HG02798 (cell line): Measurements from ENCODE around the gene GALNT5.

Experiments
- ATAC-seq: cut with Tn5 transposase; IDR thresholded peaks from one replicate; pipeline ENCODE4 v1.9.1; 2021; ENCODE audit warnings: mild to moderate bottlenecking; ENCODE audit not compliant: unreplicated experiment, poor library complexity

Gene GALNT5

GRCh38 chr2:157287160-157287559, 29.7 kb downstream of the GALNT5 start:
- ATAC-seq: no peak

GRCh38 chr2:157290525-157290924, 33.0 kb downstream of the GALNT5 start:
- ATAC-seq: no peak

GRCh38 chr2:157291018-157291417, 33.5 kb downstream of the GALNT5 start:
- no peak for ATAC-seq

GRCh38 chr2:157292853-157293252, 35.3 kb downstream of the GALNT5 start:
- ATAC-seq: no peak

- ATAC-seq: no peak
These were observed 39.0 kb downstream of the GALNT5 start for GRCh38 chr2:157296490-157296889.

- ATAC-seq: no peak
These were observed 39.5 kb downstream of the GALNT5 start for GRCh38 chr2:157296958-157297357.

- no peak for ATAC-seq
These were observed 43.8 kb downstream of the GALNT5 start for GRCh38 chr2:157301307-157301706.

GRCh38 chr2:157302492-157303099, 45.1 kb downstream of the GALNT5 start:
- peak; percentile 79 for ATAC-seq

GRCh38 chr2:157303612-157304011, 46.1 kb downstream of the GALNT5 start:
- no peak for ATAC-seq

GRCh38 chr2:157304811-157305722, 47.6 kb downstream of the GALNT5 start:
- no peak for ATAC-seq

- ATAC-seq: no peak
These were observed 48.2 kb downstream of the GALNT5 start for GRCh38 chr2:157305723-157306110.

GRCh38 chr2:157307021-157307420, 49.5 kb downstream of the GALNT5 start:
- no peak for ATAC-seq

- ATAC-seq: no peak
These were observed 52.4 kb downstream of the GALNT5 start for GRCh38 chr2:157309878-157310277.

GRCh38 chr2:157311706-157312105, 54.2 kb downstream of the GALNT5 start:
- no peak for ATAC-seq

- peak; percentile 48 for ATAC-seq
These were observed 55.5 kb downstream of the GALNT5 start for GRCh38 chr2:157312866-157313486.

- ATAC-seq: no peak
These were observed 58.4 kb downstream of the GALNT5 start for GRCh38 chr2:157315901-157316300.

GRCh38 chr2:157318884-157319283, 61.4 kb downstream of the GALNT5 start:
- ATAC-seq: no peak

GRCh38 chr2:157319795-157320194, 62.3 kb downstream of the GALNT5 start:
- no peak for ATAC-seq

GRCh38 chr2:157320409-157320808, 62.9 kb downstream of the GALNT5 start:
- ATAC-seq: no peak

GRCh38 chr2:157321466-157321865, 64.0 kb downstream of the GALNT5 start:
- no peak for ATAC-seq

GRCh38 chr2:157322432-157322831, 64.9 kb downstream of the GALNT5 start:
- ATAC-seq: no peak
